Dermis microvascular lymphatic vessel endothelial cell (primary cell): ENCODE data around the gene KDM3B. TPM values are rescaled to one million over a fixed set of nuclear protein-coding genes. Genes with fewer than 3 reads are reported as not detected.
A peak's percentile ranks its signal among the peaks of the same experiment; 100 is the strongest.
"Not testable (repeated sequence)": the region's sequence is repeated elsewhere in the genome, so short reads cannot be mapped to it uniquely, and the experiment has no call there.

Experiments used
- DNase-seq, 2 donors: peaks; one replicate each; pipeline versions ENCODE4 v3.0.0 to v3.0.0-alpha.2; 2010; ENCODE audit warnings: low read depth in 2 of 2
- total RNA-seq: library from RNA; depleted of rRNA; stranded (reverse); fragments of >200 nt; gene quantifications from 2 replicates; pipeline ENCODE4 v1.2.1, GENCODE V29; 2014

KDM3B gene
- total RNA-seq, 1 donor from 2014 or later = 43.1 TPM

DNA sequence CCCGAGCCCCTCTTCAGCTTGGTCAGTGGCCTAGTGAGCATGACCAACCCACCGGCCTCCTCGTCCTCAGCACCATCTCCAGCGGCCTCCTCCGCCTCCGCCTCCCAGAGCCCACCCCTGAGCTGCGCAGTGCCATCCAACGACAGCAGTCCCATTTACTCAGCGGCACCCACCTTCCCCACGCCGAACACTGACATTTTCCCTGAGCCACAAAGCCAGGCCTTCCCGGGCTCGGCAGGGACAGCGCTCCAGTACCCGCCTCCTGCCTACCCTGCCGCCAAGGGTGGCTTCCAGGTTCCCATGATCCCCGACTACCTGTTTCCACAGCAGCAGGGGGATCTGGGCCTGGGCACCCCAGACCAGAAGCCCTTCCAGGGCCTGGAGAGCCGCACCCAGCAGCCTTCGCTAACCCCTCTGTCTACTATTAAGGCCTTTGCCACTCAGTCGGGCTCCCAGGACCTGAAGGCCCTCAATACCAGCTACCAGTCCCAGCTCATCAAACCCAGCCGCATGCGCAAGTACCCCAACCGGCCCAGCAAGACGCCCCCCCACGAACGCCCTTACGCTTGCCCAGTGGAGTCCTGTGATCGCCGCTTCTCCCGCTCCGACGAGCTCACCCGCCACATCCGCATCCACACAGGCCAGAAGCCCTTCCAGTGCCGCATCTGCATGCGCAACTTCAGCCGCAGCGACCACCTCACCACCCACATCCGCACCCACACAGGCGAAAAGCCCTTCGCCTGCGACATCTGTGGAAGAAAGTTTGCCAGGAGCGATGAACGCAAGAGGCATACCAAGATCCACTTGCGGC lies 114.6 kb downstream of the KDM3B start:
- no peak for DNase-seq

DNA sequence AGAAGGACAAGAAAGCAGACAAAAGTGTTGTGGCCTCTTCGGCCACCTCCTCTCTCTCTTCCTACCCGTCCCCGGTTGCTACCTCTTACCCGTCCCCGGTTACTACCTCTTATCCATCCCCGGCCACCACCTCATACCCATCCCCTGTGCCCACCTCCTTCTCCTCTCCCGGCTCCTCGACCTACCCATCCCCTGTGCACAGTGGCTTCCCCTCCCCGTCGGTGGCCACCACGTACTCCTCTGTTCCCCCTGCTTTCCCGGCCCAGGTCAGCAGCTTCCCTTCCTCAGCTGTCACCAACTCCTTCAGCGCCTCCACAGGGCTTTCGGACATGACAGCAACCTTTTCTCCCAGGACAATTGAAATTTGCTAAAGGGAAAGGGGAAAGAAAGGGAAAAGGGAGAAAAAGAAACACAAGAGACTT lies 115.2 kb downstream of the KDM3B start:
- no peak for DNase-seq

GRCh38 chr5:138468133-138468965 lies 115.9 kb downstream of the KDM3B start:
- no peak for DNase-seq

GRCh38 chr5:138468966-138469539 lies 116.6 kb downstream of the KDM3B start:
- DNase-seq = no peak

- DNase-seq = peak in 1 of 2 donors; percentile 91
Measured at GRCh38 chr5:138469540-138470321, 117.2 kb downstream of the KDM3B start.

- DNase-seq = no peak
Measured at GRCh38 chr5:138470322-138471051, 118.0 kb downstream of the KDM3B start.

GRCh38 chr5:138471052-138471361 lies 118.5 kb downstream of the KDM3B start:
- DNase-seq = no peak

DNA sequence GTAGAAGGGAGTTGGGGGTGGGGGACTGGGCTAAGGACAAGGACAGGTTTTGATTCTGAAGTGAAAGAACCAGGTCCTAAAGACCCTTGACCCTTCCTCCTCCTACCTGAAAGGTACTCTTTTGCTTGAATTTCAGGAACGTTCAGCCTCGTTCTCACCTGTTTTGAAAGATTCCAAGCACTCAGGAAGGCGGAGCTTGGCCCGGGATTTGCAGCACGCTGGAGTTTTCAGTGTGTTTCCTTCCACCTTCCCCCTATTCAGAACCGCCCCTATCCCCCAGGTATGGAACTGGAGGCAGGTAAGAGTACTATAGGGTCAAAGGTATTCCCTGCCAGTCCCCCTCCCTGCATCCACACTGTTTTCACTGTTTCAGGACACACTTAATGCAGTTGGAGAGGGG lies 119.9 kb downstream of the KDM3B start:
- DNase-seq = no peak

- DNase-seq = not testable (repeated sequence)
Measured at GRCh38 chr5:138473151-138473550, 120.7 kb downstream of the KDM3B start.

- DNase-seq = no peak
Measured at GRCh38 chr5:138476918-138477317, 124.4 kb downstream of the KDM3B start.

DNA sequence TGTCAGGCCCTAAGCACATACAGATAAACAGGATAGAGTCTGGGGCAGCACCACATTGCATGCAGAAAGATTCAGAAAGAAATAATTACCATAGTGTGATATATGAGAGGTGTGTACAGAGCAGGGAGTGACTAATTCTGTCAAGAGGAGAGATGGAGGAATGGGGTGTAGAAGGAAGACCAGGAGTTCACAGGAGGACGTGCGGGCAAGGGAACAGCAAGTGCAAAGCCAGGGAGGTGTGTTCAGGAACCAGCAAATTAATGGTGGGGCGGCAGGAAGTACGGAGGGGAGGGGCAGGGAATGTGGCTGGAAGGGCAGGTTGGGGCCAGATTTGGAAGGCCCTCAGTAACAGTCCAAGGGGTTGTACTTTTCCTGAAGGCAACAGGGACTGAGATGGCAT lies 130.2 kb downstream of the KDM3B start:
- no peak for DNase-seq

Other genes starting within 250 kb of the KDM3B start
- 1.8 and 1.9 TPM in 2 replicates for gene NME5, start 213.3 kb upstream of the KDM3B start, total RNA-seq
- 20.2 and 22.9 TPM in 2 replicates for gene BRD8, start 174.1 kb upstream of the KDM3B start, total RNA-seq
- gene KIF20A, start 173.6 kb upstream of the KDM3B start, total RNA-seq = 22.4 and 52.5 TPM in 2 replicates
- gene CDC23, start 139.4 kb upstream of the KDM3B start, total RNA-seq = 28.5 and 29.7 TPM in 2 replicates
- gene GFRA3, start 78.1 kb upstream of the KDM3B start, total RNA-seq = not detected in 2 replicates
- gene CDC25C, start 20.9 kb upstream of the KDM3B start, total RNA-seq = 2.5 and 6.7 TPM in 2 replicates
- gene FAM53C, start 14.4 kb upstream of the KDM3B start, total RNA-seq = 24.3 and 28.8 TPM in 2 replicates
- 1.2 and 1.6 TPM in 2 replicates for gene REEP2, start 86.4 kb downstream of the KDM3B start, total RNA-seq
- 0.90 and 3.7 TPM in 2 replicates for gene EGR1, start 112.8 kb downstream of the KDM3B start, total RNA-seq
- 87.4 and 96.5 TPM in 2 replicates for gene ETF1, start 190.6 kb downstream of the KDM3B start, total RNA-seq
- gene HSPA9, start 222.7 kb downstream of the KDM3B start, total RNA-seq = 212 and 213 TPM in 2 replicates